GM12865 (cell line): ENCODE results near the gene CD276.
"Not testable (repeated sequence)": the region's sequence is repeated elsewhere in the genome, so short reads cannot be mapped to it uniquely, and the experiment has no call there.

Source experiments
- DNase-seq: peaks from one replicate; pipeline ENCODE4 v3.0.0; 2010; ENCODE audit warnings: low read depth
- H3K4me3 ChIP-seq: 2 replicates; pipeline ENCODE4 v1.5.1; 2011; ENCODE audit warnings: mild to moderate bottlenecking, low read depth, low read length, control low read depth
- TF ChIP-seq, protein P1 (sequence below): IDR thresholded peaks from 2 replicates; pipeline ENCODE4 v1.5.1; 2011; ENCODE audit warnings: low read length, control low read depth, low read depth, inconsistent platforms; ENCODE audit not compliant: insufficient read depth; ENCODE audit errors: missing control alignments

Gene CD276

DNA sequence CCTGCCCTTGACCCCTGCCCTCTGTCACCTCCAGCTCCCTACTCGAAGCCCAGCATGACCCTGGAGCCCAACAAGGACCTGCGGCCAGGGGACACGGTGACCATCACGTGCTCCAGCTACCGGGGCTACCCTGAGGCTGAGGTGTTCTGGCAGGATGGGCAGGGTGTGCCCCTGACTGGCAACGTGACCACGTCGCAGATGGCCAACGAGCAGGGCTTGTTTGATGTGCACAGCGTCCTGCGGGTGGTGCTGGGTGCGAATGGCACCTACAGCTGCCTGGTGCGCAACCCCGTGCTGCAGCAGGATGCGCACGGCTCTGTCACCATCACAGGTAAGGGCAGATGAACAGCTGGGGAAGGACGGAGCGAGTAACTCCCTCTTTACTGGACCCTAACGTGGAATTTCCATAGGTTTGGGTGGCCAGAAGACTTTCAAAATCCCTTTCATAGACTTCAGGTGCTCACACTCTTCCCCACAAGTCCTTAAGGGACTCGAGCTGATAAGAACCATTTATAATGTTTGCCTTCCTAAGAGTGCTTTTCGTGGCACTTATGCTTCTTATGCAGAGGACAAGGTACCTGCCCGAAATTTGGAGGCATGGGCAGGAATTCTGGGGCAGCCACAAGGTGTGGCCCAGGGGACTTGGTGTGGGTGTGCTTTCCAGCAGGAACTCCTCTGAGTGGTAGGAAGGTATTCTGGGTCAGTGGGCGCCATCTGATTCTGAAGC lies 20.1 kb downstream of the CD276 start:
- not testable (repeated sequence) for H3K4me3 ChIP-seq, DNase-seq

DNA sequence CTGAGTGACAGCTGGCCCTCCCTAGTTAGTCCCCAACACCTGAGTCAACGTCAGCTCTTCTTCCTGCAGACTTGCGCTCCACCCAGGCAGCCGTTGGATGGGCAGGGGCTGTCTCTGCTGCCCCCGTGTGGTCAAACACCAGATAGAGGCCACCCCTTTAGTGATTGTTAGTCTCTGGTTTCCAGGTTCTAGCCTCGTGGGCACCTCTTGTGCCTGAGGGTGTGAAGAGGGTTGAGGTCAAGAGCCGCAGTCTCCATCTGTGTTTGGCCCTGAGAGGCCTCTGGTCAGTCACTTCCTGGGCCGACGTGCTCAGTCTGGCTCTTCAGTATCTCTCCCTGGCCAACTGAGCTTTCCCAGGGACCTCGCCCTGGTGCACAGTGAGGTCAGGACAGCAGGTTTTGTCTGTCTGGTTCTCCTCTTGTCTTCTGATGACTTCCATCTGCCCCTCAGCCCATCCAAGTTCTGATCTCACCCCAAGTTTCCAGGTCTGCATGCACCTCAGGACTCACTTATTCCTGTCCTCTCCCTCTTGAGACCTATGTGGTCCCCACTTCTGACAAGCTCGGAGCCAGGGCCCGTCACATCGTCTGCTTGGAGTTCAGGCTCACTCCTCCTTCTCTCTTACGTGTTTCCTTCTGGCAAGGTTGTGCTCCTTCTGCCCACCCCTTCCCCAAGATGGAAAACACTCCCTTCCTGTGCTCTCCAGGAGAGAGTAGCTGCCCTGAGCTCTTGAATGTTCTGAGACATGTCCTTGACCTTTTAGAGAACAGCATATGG lies 20.9 kb downstream of the CD276 start:
- peak; percentile 70 for DNase-seq
- no peak overlapping the region for H3K4me3 ChIP-seq
- TF ChIP-seq, protein P1, sequence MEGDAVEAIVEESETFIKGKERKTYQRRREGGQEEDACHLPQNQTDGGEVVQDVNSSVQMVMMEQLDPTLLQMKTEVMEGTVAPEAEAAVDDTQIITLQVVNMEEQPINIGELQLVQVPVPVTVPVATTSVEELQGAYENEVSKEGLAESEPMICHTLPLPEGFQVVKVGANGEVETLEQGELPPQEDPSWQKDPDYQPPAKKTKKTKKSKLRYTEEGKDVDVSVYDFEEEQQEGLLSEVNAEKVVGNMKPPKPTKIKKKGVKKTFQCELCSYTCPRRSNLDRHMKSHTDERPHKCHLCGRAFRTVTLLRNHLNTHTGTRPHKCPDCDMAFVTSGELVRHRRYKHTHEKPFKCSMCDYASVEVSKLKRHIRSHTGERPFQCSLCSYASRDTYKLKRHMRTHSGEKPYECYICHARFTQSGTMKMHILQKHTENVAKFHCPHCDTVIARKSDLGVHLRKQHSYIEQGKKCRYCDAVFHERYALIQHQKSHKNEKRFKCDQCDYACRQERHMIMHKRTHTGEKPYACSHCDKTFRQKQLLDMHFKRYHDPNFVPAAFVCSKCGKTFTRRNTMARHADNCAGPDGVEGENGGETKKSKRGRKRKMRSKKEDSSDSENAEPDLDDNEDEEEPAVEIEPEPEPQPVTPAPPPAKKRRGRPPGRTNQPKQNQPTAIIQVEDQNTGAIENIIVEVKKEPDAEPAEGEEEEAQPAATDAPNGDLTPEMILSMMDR, result peak; percentile 82

GRCh38 chr15:73708691-73709090 lies 24.5 kb downstream of the CD276 start:
- no peak for DNase-seq
- no peak overlapping the region for H3K4me3 ChIP-seq

GRCh38 chr15:73709241-73709640 lies 25.1 kb downstream of the CD276 start:
- H3K4me3 ChIP-seq, result no peak overlapping the region
- DNase-seq, result no peak
- TF ChIP-seq, protein P1, result no peak

More at GRCh38 chr15:73708691-73709090, 24.5 kb downstream of the CD276 start:
- TF ChIP-seq, protein P1, result no peak

DNA sequence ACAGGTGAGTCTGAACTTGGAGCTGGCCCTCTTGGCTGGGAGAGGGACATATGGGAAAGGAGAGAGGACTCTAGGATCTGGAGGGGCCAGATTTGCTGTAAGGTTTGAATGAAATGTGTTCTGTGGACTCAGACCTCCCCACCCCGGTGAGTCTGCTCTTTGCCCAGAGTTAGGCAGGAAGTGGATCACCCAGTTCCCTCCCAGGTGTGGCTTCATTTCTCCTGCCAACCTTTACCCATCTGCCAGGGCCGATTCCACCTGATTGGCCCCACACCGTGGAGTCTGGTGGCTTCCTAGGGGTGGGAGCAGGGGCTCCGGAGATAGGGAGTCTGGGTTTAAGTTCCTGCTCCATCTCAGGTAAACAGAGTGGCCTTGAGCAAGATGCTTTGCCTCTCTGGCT lies 25.5 kb downstream of the CD276 start:
- DNase-seq, result no peak
- TF ChIP-seq, protein P1, result no peak
- no peak overlapping the region for H3K4me3 ChIP-seq

- H3K4me3 ChIP-seq, result no peak overlapping the region
- TF ChIP-seq, protein P1, result no peak
- DNase-seq, result no peak
These were observed 26.1 kb downstream of the CD276 start for GRCh38 chr15:73710321-73710720.

DNA sequence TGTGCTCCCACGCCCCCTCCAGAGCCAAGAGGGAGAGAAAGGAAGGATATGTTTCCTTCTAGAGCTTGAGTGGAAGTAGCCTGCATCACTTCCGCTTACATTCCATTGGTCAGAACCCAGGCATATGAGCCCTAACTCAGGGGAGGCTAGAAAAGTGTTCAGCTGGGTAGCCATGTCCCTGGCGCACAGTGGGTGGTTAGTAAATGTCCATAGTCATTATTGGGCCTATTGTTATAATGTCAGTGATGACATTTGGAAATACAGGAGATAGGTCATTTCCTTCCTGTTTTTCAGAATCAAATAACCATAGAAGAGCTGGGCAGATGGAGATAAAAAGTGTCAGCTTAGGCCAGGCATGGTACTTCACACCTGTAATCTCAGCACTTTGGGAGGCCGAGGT lies 27.3 kb downstream of the CD276 start:
- no peak overlapping the region for H3K4me3 ChIP-seq
- DNase-seq, result no peak
- TF ChIP-seq, protein P1, result no peak
